HG03066 (cell line): ENCODE results near the gene PCID2.

Source experiments
- ATAC-seq: cut with Tn5 transposase; IDR thresholded peaks from one replicate; pipeline ENCODE4 v1.9.1; 2021; ENCODE audit warnings: low read depth; ENCODE audit not compliant: unreplicated experiment

PCID2 gene

DNA sequence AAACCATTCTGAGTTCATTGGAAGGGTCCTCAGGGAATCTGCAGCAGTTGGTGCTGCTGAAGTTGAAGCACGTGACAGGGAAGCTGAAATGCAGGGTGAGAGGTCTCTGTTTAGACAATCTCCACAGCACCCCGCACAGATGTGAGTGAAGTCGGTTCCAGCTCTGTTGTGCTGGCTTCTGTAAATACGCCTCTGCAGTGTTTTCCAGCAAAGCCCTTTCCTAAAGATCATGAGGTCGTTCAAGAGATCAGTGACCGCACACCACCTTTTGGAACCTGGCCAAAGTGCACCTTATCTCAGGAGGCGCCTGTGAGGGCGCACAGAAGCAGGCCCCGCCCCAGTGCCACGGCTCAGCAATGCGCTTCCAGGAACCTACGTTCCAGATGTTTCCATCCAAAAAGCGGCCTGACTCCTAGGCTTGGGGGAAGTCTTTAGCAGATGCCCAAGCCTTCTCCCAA, 11.7 kb upstream of the PCID2 start:
- no peak for ATAC-seq

DNA sequence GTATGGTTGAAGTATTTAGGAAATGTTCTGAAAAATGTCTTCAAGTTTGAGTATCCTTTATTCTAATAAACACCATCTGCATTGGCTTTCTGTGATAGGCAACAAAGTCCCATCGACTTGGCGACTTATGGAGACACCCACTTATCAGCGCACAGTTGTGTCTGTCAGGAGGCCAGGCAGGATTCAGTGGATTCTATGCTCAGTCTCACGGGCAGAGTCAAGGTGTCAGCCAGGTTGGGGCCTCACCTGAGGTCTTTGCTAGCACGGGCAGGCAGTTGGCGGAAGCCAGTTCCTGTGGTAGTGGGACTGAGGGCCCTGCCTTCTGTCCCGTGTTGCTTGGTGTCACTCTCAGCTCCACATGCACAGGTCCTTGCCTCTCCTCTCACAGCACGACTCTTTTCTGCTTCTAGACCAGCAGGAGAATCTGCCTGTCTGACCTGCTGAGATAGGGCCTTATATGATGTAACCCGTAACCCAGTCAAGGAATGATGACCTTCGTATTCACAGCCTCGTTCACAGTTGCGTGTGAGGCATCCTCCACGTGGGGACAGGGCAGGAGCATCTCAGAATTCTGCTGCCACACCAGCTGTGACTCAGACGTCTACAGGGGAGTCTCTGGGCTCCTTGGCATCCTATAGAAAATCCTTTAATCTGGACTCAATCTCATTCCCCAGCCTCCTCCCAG, 10.9 kb upstream of the PCID2 start:
- no peak for ATAC-seq

DNA sequence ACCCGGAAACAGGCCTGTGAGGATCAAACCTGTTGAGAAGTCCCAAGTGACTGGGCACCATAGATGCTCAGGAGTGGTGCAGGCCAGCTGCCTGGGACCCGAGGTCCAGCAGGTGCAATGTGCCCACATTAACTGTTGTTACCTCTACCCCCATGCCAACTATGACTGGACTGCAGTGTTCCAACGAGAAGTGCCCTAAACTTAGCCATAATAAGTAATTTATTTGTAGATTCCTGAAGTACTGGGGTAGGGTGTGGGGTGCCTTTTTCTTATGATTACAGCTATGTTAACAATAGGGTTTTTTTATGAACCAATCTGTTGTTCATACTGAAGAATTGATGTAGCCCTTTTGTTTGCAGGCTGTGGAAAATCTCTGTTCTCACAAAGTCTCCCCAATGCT, 10.1 kb upstream of the PCID2 start:
- no peak for ATAC-seq

DNA sequence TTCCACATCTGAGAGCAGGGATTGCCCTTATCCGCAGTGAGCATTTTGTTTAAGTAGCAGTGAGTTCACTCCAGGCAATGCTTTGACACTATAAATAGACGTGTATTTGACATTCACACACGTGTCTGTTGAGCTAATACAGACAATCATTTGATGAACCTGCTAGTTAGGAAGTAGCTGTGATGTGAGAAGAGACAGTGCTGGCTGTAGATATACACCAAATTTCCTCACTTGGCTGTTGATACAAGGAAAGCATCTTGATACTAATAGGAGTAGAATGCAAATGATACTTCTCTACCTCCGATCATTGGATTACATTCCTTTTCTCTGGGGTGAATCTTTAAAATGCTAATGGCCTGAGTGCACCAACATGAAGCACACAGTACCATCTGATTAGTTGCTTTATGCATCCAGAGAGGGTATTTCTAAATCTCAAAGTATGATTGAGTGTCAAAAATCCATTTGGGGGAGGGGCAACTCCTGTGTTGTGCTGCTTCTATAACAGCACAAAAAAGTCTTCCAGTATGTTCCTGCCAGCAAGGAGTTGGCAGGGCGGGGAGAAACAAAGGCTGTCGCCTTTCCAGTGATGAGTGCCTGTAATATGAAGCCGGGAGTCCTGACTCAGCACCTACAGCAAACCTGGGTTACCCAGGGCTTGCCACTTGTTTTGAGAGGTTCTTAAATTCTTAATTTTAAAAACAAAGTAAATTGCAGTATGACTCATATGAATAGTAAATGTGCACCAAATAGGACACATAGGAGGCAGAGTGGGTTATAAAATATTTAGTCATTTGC, 8.0 kb upstream of the PCID2 start:
- no peak for ATAC-seq

DNA sequence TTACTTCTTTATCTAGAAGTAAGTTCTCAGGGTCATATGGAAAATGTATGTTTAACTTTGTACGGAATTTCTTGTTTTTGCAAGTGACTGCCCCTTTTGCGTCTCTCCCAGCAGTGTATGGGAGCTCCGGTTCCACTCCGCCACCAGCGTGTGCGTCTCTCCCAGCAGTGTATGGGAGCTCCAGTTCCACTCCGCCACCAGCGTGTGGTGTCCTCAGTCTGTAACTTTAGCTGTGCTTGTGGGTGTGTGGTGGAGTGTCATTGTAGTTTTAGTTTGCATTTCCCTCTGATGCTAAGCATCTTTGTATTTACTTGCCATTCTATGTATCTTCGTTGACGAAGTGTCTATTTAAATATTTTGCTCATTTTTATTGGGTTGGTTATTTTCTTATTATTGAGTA, 3.3 kb upstream of the PCID2 start:
- no peak for ATAC-seq

DNA sequence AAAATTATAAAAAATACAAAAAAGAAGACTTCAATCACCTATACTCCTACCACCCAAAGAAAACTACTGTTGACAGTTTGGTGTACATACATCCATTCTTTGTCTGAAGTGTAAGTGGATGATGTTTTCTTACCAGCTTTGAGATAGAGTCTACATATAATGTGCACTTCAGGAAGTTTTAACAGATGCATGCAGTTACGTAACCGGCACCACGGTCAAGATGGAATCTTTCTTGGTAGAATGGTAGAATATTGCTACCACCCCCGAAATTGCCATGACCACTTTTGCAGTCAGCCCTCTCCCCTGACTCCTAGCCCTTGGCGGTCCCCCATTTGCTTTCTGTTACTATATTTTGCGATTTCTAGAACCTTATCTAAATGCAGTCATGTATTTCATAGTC, 2.4 kb upstream of the PCID2 start:
- ATAC-seq, result no peak

DNA sequence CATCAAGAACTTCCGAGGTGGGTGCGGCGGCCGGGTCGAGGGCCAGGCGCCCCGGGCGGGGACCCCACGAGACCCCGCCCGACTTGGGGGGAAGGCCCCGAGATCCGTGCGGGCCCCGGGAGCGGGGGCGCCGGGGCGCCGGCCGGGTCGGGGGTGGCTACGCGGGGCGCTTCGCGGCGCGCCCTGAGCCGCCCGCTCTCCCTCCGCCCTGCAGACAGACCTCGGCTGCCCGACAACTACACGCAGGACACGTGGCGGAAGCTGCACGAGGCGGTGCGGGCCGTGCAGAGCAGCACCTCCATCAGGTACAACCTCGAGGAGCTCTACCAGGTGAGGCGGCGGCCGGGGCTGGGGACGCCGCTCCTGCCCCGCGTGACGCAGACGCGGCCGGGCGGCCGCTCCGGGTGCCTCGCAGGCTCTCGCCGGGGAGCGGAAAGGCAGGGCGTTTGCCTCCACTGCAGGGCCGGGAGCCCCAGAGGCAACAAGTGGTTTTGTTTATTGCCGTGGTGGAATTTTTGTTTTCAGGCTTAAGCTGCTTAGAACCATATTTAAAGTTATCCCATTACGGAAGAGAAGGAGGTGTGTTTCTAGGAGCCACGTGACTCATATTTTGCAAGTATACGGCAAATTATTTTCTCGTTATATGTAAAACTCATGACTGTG, 1.4 kb upstream of the PCID2 start:
- peak; percentile 33 for ATAC-seq

DNA sequence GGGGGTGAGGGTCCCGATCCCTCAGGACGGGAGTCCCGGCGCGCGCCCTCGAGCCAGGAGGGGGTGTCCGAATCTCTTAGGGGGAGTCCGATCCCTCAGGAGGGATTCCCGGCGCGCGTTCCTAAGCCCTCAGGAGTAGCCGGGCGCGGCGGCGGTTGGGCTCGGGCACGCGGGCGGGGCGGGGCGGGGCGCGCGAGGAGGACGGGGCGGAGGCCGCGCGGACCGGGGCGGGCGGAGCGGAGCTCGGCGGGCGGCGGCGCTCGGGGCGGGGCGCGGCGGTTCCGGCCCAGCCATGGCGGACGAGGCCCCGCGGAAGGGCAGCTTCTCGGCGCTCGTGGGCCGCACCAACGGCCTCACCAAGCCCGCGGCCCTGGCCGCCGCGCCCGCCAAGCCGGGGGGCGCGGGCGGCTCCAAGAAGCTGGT, 878 bp upstream of the PCID2 start, which contains the start of gene CUL4A:
CUL4A (plus strand) TSS at position 278 of the 423 bp plus-strand sequence; CDS start at position 293, 15 bp downstream.
- ATAC-seq, result peak; percentile 44

DNA sequence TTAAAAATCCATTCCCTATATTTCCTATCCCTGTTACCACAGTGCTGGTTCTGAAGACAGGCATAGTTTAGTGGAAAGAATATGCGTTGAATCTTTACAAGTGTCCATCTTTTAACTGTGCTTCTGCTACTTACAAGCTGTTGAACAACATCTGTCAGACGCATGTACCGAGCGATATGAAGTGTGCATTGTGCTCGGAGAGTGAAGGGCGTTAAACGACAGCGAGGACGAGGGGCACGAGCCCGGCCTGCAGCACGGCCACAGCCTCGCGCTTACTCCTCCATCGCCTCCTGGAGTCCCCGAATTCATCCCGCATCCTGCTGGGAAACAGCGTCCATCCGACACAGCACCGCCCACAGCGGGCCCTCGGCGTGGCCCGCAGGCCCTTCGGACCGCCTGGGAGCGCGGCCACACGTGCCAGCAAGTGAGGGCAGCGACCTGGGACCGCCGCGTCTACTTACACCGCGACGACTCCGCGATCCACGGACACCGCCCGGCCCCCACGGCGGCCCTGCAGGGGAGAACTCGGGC, 514 bp downstream of the PCID2 start:
- ATAC-seq, result peak; percentile 2

DNA sequence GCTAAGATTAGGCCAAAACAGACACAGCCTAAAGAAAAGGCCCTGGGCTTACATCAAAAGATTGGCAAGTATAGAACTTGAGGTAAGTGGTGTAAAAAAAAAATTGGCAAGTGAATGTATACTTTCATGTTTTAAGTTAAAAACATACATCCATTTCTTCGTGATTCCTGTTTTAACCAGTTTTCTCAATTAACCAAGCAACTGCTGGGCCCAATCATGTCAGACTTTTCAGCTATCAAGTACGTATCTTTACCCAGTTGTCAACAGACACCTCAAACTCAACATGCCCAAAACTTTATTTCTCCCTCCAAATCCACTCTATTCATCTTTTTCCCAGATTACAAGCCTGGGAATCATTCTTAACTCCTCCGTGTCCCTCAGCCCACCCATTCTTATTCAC, 1.0 kb downstream of the PCID2 start:
- no peak for ATAC-seq

DNA sequence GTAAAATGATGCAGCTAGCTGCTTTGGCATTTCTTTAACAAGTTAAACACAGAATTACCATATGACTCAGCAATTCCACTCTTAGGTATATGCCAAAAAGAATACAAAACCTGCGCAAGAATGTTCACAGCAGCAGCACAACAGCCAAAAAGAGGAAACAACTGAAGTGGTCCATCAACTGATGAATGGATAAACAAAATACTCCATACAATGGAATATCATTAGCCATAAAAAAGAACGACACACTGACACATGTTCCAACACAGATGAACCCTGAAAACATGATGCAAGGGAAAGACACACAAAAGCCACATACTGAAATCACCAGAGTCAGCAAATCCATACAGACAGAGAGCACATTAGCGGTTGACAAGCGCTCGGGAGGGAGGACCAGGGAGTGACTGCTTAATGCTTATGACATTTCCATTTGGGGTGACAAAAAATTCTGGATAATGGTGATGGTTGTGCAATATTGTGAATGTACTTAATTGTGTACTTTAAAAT, 3.0 kb downstream of the PCID2 start:
- ATAC-seq, result no peak

DNA sequence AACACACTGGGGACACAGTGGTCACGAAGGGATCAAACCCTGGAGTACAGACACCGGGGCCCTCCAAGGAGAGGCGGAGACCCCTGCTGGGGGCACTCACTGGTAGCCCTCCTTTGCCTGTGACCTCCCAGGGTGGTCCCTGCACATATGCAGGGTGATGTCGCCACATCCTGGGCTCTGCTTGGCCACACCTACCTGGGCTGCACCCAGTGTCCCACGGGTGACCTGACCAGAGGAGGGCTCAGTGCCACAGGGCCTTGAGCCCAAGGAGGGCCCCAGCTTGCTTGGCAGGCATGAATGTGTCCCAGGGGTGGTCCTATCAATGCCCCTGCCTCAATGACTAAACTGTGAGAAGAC, 4.1 kb downstream of the PCID2 start:
- ATAC-seq, result no peak

DNA sequence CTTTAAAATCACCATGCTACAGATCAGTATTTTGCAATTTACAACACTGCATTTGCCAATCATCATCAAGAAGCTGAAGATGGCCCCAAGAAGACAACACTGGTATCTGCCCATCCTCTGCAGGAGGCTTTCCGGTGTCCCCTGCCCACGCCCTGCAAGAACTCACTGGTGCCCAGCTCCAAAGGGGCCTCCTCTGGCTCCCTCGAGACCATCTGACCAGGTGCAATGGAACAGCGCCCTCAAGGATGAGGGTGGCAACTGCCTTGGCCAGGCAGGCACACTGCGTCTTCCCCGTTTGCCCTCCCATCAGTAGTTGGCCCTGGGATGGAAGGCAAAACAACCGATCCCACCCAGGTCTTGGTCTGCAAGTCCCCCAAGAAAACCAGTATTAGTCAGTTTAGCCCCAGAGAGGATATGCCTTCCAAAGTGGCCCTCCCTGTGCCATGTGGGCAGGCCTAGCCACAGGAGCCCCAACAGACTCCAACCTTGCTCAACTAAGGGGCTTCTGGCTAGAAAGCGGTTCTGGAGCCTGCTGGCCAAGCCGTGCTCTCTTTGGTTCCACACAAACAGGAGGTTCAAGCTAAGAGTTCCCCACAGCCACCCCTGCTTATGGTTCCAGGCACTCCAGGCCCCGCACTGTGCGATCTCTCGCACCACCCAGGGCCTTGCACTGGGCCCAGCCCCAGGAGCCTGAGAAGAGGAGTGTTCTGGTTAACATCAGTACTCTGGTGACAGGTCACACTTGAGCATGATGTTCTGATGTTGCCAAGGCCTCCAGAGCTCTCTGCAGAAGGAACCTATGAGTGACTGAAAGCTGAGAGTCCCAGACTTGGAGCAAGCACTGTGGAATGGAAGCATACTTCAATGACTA, 4.7 kb downstream of the PCID2 start:
- ATAC-seq, result no peak

DNA sequence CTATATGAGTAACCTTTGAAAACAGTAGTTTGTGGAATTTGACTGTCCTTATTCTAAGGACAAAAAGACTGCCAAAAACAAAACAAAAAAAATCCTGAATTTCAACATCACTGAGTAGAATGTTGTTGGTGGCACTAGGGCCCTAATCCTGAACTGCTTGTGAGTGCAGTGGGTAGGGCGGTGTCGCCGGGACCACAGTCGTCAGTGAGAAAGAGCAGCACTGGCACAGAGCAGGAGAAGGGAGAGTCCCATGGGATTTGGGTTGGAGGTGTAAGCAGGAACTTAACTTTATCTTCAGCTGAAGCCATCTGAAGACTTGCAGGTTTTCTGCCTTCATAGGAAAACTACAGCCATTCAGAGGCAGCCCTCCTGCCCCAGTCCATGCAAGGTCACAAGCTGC, 5.6 kb downstream of the PCID2 start:
- no peak for ATAC-seq

DNA sequence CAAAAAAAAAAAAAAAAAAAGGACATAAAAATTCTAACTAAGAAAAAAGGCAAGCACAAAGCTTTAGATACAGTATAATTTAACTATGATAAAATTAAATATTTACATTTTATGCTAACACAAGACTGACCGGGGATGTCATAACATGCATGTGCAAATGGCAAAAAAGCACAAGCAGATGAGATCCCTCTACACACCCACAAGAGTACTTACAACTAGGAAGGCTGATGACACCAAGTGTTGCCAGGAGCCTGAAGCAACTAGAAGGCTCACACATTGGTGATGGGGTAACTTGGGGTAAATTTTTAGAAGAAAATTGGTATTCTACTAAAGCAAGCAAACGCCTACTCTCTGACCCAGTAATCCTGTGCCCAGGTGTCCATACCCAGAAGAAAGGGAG, 6.7 kb downstream of the PCID2 start:
- no peak for ATAC-seq

DNA sequence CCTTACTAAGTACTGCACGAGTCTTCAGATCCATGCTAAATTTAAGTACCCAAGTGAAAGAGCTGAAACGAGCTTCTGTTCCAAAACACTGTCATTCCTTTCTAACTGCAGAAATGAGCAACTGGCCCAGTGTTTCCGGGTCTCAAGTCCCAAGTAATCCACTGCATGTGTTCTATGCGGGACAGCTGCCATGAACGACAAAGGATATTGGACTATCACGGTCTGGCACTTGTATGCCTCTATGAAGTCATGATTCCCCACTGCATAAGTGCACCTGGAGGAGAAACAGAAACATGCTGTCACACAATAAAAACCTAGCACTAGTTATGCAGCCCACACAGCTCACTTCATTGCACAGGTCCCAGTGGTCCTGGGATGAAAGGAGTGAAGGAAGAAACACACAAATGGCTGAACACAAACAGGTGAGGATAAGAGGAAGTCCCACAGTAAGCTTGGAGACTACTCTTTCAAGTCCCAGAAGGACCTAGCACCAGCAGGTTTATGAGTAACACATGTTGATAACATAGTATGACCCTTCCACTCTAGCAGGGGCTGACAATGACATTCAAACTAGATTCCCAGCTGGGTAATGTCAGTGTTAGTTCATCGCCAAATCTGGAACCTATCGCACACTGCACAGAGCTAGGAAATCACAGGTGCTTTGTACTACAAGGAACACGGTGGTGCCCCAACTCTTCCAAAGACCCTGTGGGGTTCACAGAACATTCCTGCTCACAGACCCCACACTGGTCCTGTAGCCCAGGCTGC, 11.3 kb downstream of the PCID2 start:
- no peak for ATAC-seq

DNA sequence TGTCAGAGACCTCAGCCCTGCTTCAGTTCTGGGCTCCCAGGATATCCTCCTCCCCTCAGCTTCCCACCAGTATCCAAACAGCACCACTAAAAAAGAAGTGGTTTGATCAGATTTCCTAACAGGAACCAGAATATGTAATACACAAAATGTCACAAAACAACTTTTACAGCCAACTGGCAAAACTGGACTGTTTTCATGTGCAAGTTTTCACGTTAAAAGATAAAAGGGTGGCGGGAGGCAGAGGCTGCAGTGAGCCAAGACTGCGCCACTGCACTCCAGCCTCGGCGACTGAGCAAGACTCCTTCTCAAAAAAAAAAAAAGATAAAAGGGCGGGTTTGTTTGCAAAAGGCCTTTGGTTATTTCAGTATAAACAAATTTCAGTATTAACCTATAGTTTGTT, 13.1 kb downstream of the PCID2 start:
- ATAC-seq, result no peak

DNA sequence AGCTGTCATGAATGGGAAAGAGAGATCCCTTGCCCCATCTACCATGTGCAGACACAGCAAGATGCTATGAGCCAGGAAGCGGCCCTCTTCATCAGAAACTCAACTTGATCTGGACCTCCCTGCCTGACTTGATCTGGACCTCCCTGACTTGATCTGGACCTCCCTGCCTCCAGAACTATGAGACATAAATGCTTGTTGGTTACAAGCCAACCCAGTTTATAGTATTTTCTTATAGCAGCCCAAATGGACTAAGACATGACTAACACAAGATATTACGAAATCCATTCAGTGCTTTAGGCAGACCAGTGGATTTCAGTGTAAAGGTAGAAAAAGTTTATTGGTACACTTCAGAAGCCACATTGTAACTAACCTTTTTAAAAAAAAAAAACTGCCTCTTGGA, 15.6 kb downstream of the PCID2 start:
- ATAC-seq, result no peak

DNA sequence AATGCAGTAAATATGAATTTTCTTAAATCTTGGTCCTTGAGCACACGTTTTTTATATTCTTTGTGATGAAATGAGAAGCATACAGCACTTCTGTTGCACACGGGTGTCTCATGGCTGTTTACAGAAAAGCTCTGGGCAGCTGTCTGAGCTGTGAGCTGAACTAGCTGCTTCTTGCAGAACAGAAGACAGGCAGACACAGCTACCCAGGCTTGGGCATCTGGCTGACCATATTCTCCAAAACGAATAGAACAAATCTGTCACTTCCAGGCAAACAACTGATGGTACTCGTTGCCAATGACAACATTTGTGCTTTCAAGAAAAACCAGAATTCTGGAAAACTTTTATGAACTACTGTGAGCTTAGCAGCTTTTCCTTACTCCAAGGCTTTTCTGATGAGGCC, 16.2 kb downstream of the PCID2 start:
- no peak for ATAC-seq
